ENCODE measurements around the gene NOX3. TPM values are rescaled to one million over a fixed set of nuclear protein-coding genes. Genes with fewer than 3 reads are reported as not detected.

The NOX3 gene
- total and polyA plus RNA-seq, 10 of the 15 experiments (the other 5 are each of a cell fraction or from before 2014, with no cell fraction given): not detected

DNA sequence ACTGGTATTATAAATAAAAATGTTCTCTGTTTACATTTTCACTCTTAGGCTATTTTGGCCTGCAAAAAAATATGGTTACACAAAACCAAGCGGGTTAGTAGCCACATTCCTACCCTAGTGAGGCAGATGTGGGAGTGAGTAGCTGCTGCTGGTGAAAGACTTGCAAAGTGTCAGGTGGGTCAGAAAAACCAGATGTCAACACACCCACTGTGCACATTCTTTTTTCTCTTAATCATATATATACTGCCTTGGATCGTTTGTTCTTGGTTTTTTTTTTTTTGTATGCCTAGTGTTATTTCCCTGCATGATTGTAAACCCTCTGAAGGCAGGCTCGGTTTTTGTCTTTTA, 73.3 kb downstream of the NOX3 start:
- no TSS peak for BruUV-seq (replicated peaks)
- Histone ChIP-seq H3K79me2 (ENCODE audit: control insufficient read depth, insufficient read depth, low read length) (no peaks in the 10 kb centered on the region), H3K9ac (ENCODE audit: control insufficient read depth, insufficient read depth, low read length) (no peak overlapping the region), H4K20me1 (ENCODE audit: control insufficient read depth, insufficient read depth) (no peaks in the 10 kb centered on the region), H2AFZ (ENCODE audit: control insufficient read depth, low read depth, low read length) (no peak overlapping the region), H3K27me3 (replicated peaks in 1 of 2; ENCODE audit: control insufficient read depth in 2 of 2, insufficient read depth in 2 of 2, low read length in 1 of 2) (no peaks in the 10 kb centered on the region), H3K4me1 (ENCODE audit: control insufficient read depth, insufficient read depth, low read length) (peaks cover 10% of the 10 kb centered on the region), H3K4me3 (no peak overlapping the region), H3K9me3 (replicated peaks; ENCODE audit: control insufficient read depth, insufficient read depth, low read length) (peaks cover 3% of the 10 kb centered on the region; the same call in 2 of the 3 replicates), H3K4me2 (ENCODE audit: control insufficient read depth, insufficient read depth) (no peak overlapping the region), H3K36me3 (ENCODE audit: control insufficient read depth in 2 of 2, insufficient read depth in 2 of 2, low read length in 1 of 2) (no peaks in the 10 kb centered on the region), H3K27ac (ENCODE audit: control insufficient read depth, insufficient read depth) (no peak overlapping the region)
- 51% methylated on average over 3 of the region's 3 CpGs for WGBS (ENCODE audit: insufficient coverage, insufficient replicate concordance, low lambda C conversion rate, missing lambda C conversion rate)
- FAIRE-seq (no peak), ATAC-seq (no peak), DNase-seq (ENCODE audit: low read depth, low spot score) (no peak)
- TF ChIP-seq POLR2AphosphoS2 (IDR thresholded peaks at IDR 0.05; ENCODE audit: low read depth, low read length): no peak
- TF ChIP-seq, protein P1, sequence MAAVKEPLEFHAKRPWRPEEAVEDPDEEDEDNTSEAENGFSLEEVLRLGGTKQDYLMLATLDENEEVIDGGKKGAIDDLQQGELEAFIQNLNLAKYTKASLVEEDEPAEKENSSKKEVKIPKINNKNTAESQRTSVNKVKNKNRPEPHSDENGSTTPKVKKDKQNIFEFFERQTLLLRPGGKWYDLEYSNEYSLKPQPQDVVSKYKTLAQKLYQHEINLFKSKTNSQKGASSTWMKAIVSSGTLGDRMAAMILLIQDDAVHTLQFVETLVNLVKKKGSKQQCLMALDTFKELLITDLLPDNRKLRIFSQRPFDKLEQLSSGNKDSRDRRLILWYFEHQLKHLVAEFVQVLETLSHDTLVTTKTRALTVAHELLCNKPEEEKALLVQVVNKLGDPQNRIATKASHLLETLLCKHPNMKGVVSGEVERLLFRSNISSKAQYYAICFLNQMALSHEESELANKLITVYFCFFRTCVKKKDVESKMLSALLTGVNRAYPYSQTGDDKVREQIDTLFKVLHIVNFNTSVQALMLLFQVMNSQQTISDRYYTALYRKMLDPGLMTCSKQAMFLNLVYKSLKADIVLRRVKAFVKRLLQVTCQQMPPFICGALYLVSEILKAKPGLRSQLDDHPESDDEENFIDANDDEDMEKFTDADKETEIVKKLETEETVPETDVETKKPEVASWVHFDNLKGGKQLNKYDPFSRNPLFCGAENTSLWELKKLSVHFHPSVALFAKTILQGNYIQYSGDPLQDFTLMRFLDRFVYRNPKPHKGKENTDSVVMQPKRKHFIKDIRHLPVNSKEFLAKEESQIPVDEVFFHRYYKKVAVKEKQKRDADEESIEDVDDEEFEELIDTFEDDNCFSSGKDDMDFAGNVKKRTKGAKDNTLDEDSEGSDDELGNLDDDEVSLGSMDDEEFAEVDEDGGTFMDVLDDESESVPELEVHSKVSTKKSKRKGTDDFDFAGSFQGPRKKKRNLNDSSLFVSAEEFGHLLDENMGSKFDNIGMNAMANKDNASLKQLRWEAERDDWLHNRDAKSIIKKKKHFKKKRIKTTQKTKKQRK (IDR thresholded peaks at IDR 0.05; ENCODE audit: low read depth, low read length): no peak
- no peak for TF ChIP-seq DPF2 (IDR thresholded peaks at IDR 0.05)
- TF ChIP-seq RAD21 (IDR thresholded peaks at IDR 0.05; ENCODE audit: insufficient read depth, low read depth, low read length): no peak
- TF ChIP-seq IRF4 (IDR thresholded peaks at IDR 0.05; ENCODE audit: low read depth, low read length): no peak
- TF ChIP-seq, protein P2, sequence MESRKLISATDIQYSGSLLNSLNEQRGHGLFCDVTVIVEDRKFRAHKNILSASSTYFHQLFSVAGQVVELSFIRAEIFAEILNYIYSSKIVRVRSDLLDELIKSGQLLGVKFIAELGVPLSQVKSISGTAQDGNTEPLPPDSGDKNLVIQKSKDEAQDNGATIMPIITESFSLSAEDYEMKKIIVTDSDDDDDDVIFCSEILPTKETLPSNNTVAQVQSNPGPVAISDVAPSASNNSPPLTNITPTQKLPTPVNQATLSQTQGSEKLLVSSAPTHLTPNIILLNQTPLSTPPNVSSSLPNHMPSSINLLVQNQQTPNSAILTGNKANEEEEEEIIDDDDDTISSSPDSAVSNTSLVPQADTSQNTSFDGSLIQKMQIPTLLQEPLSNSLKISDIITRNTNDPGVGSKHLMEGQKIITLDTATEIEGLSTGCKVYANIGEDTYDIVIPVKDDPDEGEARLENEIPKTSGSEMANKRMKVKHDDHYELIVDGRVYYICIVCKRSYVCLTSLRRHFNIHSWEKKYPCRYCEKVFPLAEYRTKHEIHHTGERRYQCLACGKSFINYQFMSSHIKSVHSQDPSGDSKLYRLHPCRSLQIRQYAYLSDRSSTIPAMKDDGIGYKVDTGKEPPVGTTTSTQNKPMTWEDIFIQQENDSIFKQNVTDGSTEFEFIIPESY (IDR thresholded peaks at IDR 0.05): no peak
- no peak for TF ChIP-seq YBX1 (IDR thresholded peaks at IDR 0.05)
- no peak for TF ChIP-seq PRDM15 (CRISPR knock-in tag; IDR thresholded peaks at IDR 0.05)
- TF ChIP-seq CREB1 (IDR thresholded peaks at IDR 0.05; ENCODE audit: low read depth): no peak
- no peak for TF ChIP-seq CREM (IDR thresholded peaks at IDR 0.05; ENCODE audit: low read depth)
- TF ChIP-seq ESRRA (IDR thresholded peaks at IDR 0.05; ENCODE audit: low read length): no peak
- ChIA-PET POLR2A (no interaction called here), CTCF (interaction anchor here (0.6 to 1.1 kb wide), 2 partner anchors 129 to 1561 kb away, joined by 3 to 4 read pairs; no protein-coding TSS in a partner anchor), SMC1A (ENCODE audit: uncharacterized antibody, unreplicated experiment) (no interaction called here), RAD21 (ENCODE audit: unreplicated experiment) (no interaction called here)
- intact Hi-C loops (cut with micrococcal nuclease; ENCODE audit: unreplicated experiment) (no loop called here), in situ Hi-C loops (cut with MboI) (no loop called here)
